GM23248 (cell line): ENCODE results near the gene NSA2.

ENCODE experiments used
- EZH2 ChIP-seq: fragments of 200-600 bp; sonication (generic); IDR thresholded peaks from 2 replicates; pipeline ENCODE4 v1.6.1; 2018; ENCODE audit warnings: antibody characterized with exemption, mild to moderate bottlenecking; ENCODE audit not compliant: insufficient read depth, poor library complexity, severe bottlenecking
- EZH2phosphoT487 ChIP-seq: fragments of 200-600 bp; sonication (generic); IDR thresholded peaks from 2 replicates; pipeline ENCODE4 v1.6.1; 2018; ENCODE audit warnings: antibody characterized with exemption, moderate library complexity, mild to moderate bottlenecking, low read depth; ENCODE audit not compliant: insufficient read depth

DNA sequence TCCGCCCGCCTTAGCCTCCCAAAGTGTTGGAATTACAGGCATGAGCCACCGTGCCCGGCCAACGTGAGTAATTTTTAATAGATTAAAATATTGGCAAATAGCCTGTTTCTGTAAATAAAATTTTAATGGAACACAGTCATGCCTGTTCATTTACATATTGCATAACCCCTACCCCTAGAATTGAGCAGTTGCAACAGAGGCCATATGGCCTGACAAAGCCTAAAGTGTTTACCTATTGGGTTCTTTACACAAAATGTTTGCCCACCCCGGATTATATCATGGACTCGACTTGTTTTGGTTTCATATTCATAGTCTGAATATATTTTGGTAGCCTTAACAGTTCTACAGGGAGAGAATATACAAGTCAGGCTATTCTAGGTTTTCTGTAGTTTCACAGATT lies 5.3 kb downstream of the NSA2 start:
- TF ChIP-seq EZH2phosphoT487 (no peak), EZH2 (no peak)
